HCT116 (cell line): ENCODE results near the gene DPH6. TPM values are rescaled to one million over a fixed set of nuclear protein-coding genes. Genes with fewer than 3 reads are reported as not detected.

Experiments used
- ATAC-seq: fragments of 200-7000 bp; cut with Tn5 transposase; 2 replicates; pipeline ENCODE4 v1.9.1; 2020; ENCODE audit warnings: mild to moderate bottlenecking, moderate library complexity
- BruUV-seq: library from RNA; stranded (reverse); fragments of 400-500 nt; replicated peaks from 2 replicates; lab custom pipeline; 2021; lab: Mats Ljungman, UMichigan
- CTCF ChIA-PET: fragments of 300-600 bp; sonication (Branson Sonifier 250); formaldehyde crosslinking; loops from one replicate; lab custom pipeline; 2021; ENCODE audit warnings: antibody characterized with exemption; lab: Charles Lee
- POLR2A ChIA-PET: fragments of 300-600, 350-600 bp; sonication (Branson Sonifier 250); formaldehyde crosslinking; loops from one replicate; lab custom pipeline; 2021; ENCODE audit warnings: antibody characterized with exemption; lab: Charles Lee
- RAD21 ChIA-PET, 2 experiments: fragments of 300-600 bp; sonication (Branson Sonifier 250); formaldehyde crosslinking; loops; one replicate each; lab custom pipeline; 2023; ENCODE audit warnings: low total read pairs in 2 of 2; ENCODE audit not compliant: uncharacterized antibody in 2 of 2, unreplicated experiment in 2 of 2, low non-redundant PET in 1 of 2; lab: Charles Lee
- DNase-seq: peaks from one replicate; pipeline ENCODE4 v3.0.0-alpha.2; 2010; ENCODE audit warnings: low read depth, low spot score
- H2AFZ ChIP-seq: fragments of 200-600 bp; shearing (Covaris generic), sonication (generic); 2 replicates; pipeline ENCODE4 v1.6.1; 2017; ENCODE audit warnings: low read depth, mixed run types, mixed read lengths, antibody characterized with exemption, low read length; ENCODE audit not compliant: poor library complexity, severe bottlenecking
- H3K27ac ChIP-seq: 2 replicates; pipeline ENCODE4 v1.5.1; 2012; ENCODE audit warnings: low read depth, low read length
- H3K27me3 ChIP-seq: fragments of 200-600 bp; sonication (generic); 2 replicates; pipeline ENCODE4 v1.6.1; 2016; ENCODE audit warnings: mixed run types, low read length, mixed read lengths; ENCODE audit not compliant: insufficient read depth
- H3K36me3 ChIP-seq, 2 experiments: fragments of 200-500 bp in 1 of 2; fragments of 200-600 bp in 1 of 2; sonication (Bioruptor generic) in 1 of 2; sonication (generic) in 1 of 2; 2 replicates each; pipeline versions ENCODE4 v1.5.1 to v1.6.1; 2014 to 2016; ENCODE audit warnings: low read length in 2 of 2, inconsistent platforms in 1 of 2, mixed read lengths in 1 of 2, mixed run types in 1 of 2; ENCODE audit not compliant: insufficient read depth in 2 of 2, control insufficient read depth in 1 of 2
- H3K4me1 ChIP-seq, 2 experiments: fragments of 200-600 bp in 1 of 2; sonication (generic) in 1 of 2; 2 replicates each; pipeline versions ENCODE4 v1.5.1 to v1.6.1; 2012 to 2017; ENCODE audit warnings: low read length in 2 of 2, inconsistent platforms in 1 of 2, mild to moderate bottlenecking in 1 of 2, mixed read lengths in 1 of 2, mixed run types in 1 of 2, moderate library complexity in 1 of 2; ENCODE audit not compliant: insufficient read depth in 2 of 2, control insufficient read depth in 1 of 2
- H3K4me2 ChIP-seq: fragments of 200-600 bp; sonication (generic); 2 replicates; pipeline ENCODE4 v1.6.1; 2017; ENCODE audit warnings: mixed run types, low read length, mixed read lengths
- H3K4me3 ChIP-seq, 2 experiments: fragments of 200-600 bp in 1 of 2; sonication (generic) in 1 of 2; replicated peaks in 1 of 2; 2 replicates each; pipeline ENCODE4 v1.5.1; 2011 to 2016; ENCODE audit warnings: low read length in 2 of 2, control low read depth in 1 of 2, low read depth in 1 of 2, mild to moderate bottlenecking in 1 of 2, mixed read lengths in 1 of 2, mixed run types in 1 of 2
- H3K79me2 ChIP-seq: fragments of 200-600 bp; sonication (generic); 2 replicates; pipeline ENCODE4 v1.6.1; 2017; ENCODE audit warnings: mild to moderate bottlenecking, mixed run types, low read length, moderate library complexity, mixed read lengths; ENCODE audit not compliant: insufficient read depth
- H3K9ac ChIP-seq: fragments of 200-600 bp; sonication (generic); 2 replicates; pipeline ENCODE4 v1.6.1; 2016; ENCODE audit warnings: low read length, mixed read lengths
- H3K9me2 ChIP-seq: fragments of 200-600 bp; sonication (generic), shearing (Covaris generic); 2 replicates; pipeline ENCODE4 v1.6.1; 2017; ENCODE audit warnings: mixed run types, mild to moderate bottlenecking, moderate library complexity; ENCODE audit not compliant: insufficient read depth
- H3K9me3 ChIP-seq, 2 experiments: fragments of 200-500 bp in 1 of 2; fragments of 200-600 bp in 1 of 2; sonication (Bioruptor generic) in 1 of 2; sonication (generic) in 1 of 2; 2 replicates each; pipeline ENCODE4 v1.6.1; 2014 to 2017; ENCODE audit warnings: low read length in 2 of 2, mixed read lengths in 2 of 2, inconsistent platforms in 1 of 2, low read depth in 1 of 2, mild to moderate bottlenecking in 1 of 2, mixed run types in 1 of 2, moderate library complexity in 1 of 2; ENCODE audit not compliant: control insufficient read depth in 1 of 2, insufficient read depth in 1 of 2
- H4K20me1 ChIP-seq: fragments of 200-600 bp; sonication (generic), shearing (Covaris generic); 2 replicates; pipeline ENCODE4 v1.6.1; 2017; ENCODE audit warnings: mixed run types, mild to moderate bottlenecking, moderate library complexity; ENCODE audit not compliant: insufficient read depth
- ATF3 ChIP-seq: IDR thresholded peaks from 2 replicates; pipeline ENCODE4 v1.6.1; 2012
- CBX3 ChIP-seq: IDR thresholded peaks from 2 replicates; pipeline ENCODE4 v1.6.1; 2012; ENCODE audit warnings: low read depth
- CEBPB ChIP-seq: IDR thresholded peaks from 2 replicates; pipeline ENCODE4 v1.6.1; 2012; ENCODE audit warnings: low read depth
- EGR1 ChIP-seq: IDR thresholded peaks from 2 replicates; pipeline ENCODE4 v1.6.1; 2012; ENCODE audit warnings: low read depth
- ELF1 ChIP-seq: IDR thresholded peaks from 2 replicates; pipeline ENCODE4 v1.6.1; 2012; ENCODE audit warnings: low read depth, borderline replicate concordance
- EZH2 ChIP-seq: fragments of 200-600 bp; sonication (generic); IDR thresholded peaks from 2 replicates; pipeline ENCODE4 v1.6.1; 2017; ENCODE audit warnings: antibody characterized with exemption, mixed run types
- EZH2phosphoT487 ChIP-seq: fragments of 200-600 bp; IDR thresholded peaks from 2 replicates; pipeline ENCODE4 v1.6.1; 2018; ENCODE audit warnings: antibody characterized with exemption, borderline replicate concordance
- FOSL1 ChIP-seq: IDR thresholded peaks from 2 replicates; pipeline ENCODE4 v1.6.1; 2012; ENCODE audit warnings: low read depth
- POLR2A ChIP-seq: IDR thresholded peaks from 2 replicates; pipeline ENCODE4 v1.7.0; 2011; ENCODE audit warnings: borderline replicate concordance; ENCODE audit not compliant: insufficient read depth, insufficient read length; ENCODE audit errors: extremely low read depth
- POLR2AphosphoS5 ChIP-seq: IDR thresholded peaks from 2 replicates; pipeline ENCODE4 v1.6.1; 2011; ENCODE audit warnings: mild to moderate bottlenecking, low read depth, low read length, moderate library complexity
- RAD21 ChIP-seq: IDR thresholded peaks from 2 replicates; pipeline ENCODE4 v1.6.1; 2012; ENCODE audit warnings: low read depth, mild to moderate bottlenecking
- REST ChIP-seq: IDR thresholded peaks from 2 replicates; pipeline ENCODE4 v1.6.1; 2012; ENCODE audit warnings: low read depth
- SIN3A ChIP-seq: IDR thresholded peaks from 2 replicates; pipeline ENCODE4 v1.6.1; 2012; ENCODE audit warnings: low read depth
- SP1 ChIP-seq: IDR thresholded peaks from 2 replicates; pipeline ENCODE4 v1.6.1; 2012; ENCODE audit warnings: low read depth
- SRF ChIP-seq: IDR thresholded peaks from 2 replicates; pipeline ENCODE4 v1.6.1; 2012; ENCODE audit warnings: low read depth
- TCF7L2 ChIP-seq: IDR thresholded peaks from 2 replicates; pipeline ENCODE4 v1.7.0; 2011; ENCODE audit warnings: borderline replicate concordance, inconsistent platforms; ENCODE audit not compliant: insufficient read depth, insufficient read length; ENCODE audit errors: extremely low read depth
- YY1 ChIP-seq: IDR thresholded peaks from 2 replicates; pipeline ENCODE4 v1.6.1; 2011; ENCODE audit warnings: low read length, low read depth, moderate library complexity, mild to moderate bottlenecking; ENCODE audit not compliant: insufficient replicate concordance; ENCODE audit errors: extremely low read depth
- ZNF274 ChIP-seq: fragments of 200-500 bp; sonication (Bioruptor generic); IDR thresholded peaks from 2 replicates; pipeline ENCODE4 v1.6.1; 2014; ENCODE audit warnings: mild to moderate bottlenecking, low read depth, low read length, inconsistent platforms
- intact Hi-C: fragments of 100-400 bp; cut with micrococcal nuclease; formaldehyde crosslinking; loops from 2 replicates; pipeline ENCODE4 v1.10.0; 2022
- total RNA-seq: library from RNA; stranded (reverse); gene quantifications from one replicate; pipeline ENCODE4 v1.2.1, GENCODE V29; 2021; ENCODE audit not compliant: unreplicated experiment

DPH6 gene
- total RNA-seq, 1 experiment from 2014 or later, result 18.2 TPM

- Histone ChIP-seq H3K4me2 (no peak overlapping the region), H3K4me1 (no peaks in the 10 kb centered on the region), H3K9me2 (no peaks in the 10 kb centered on the region), H3K27ac (no peak overlapping the region), H3K36me3 (0 out of 4 replicates have a peak, but pooled peaks cover 0 to 3% of the 10 kb centered on the region in 2 experiments), H3K4me3 (no peak overlapping the region), H2AFZ (no peak overlapping the region), H3K79me2 (no peaks in the 10 kb centered on the region), H3K9ac (no peak overlapping the region), H3K9me3 (no peaks in the 10 kb centered on the region), H3K27me3 (no peaks in the 10 kb centered on the region), H4K20me1 (no peaks in the 10 kb centered on the region)
- DNase-seq (no peak), ATAC-seq (no peak)
- no TSS peak for BruUV-seq
- POLR2A ChIA-PET, result interaction anchor here (0.7 to 1.3 kb wide), 2 partner anchors 16 to 1113 kb away, joined by 3 to 4 read pairs; no protein-coding TSS in a partner anchor
- CTCF ChIA-PET, result no interaction called here
- intact Hi-C loops, result no loop called here
- no peak for TF ChIP-seq EZH2phosphoT487
- no peak for TF ChIP-seq ZNF274
- no peak for TF ChIP-seq POLR2A
- no peak for TF ChIP-seq POLR2AphosphoS5
- TF ChIP-seq EZH2, result no peak
- TF ChIP-seq SIN3A, result no peak
- TF ChIP-seq YY1, result no peak
- no peak for TF ChIP-seq CEBPB
- no peak for TF ChIP-seq EGR1
- TF ChIP-seq TCF7L2, result no peak
- TF ChIP-seq SP1, result no peak
- no peak for TF ChIP-seq RAD21
- TF ChIP-seq REST, result no peak
- TF ChIP-seq FOSL1, result no peak
- no peak for TF ChIP-seq ATF3
- no peak for TF ChIP-seq CBX3
- TF ChIP-seq SRF, result no peak
- TF ChIP-seq ELF1, result no peak
- RAD21 ChIA-PET, result no interaction called here
These were observed 85.3 kb downstream of the DPH6 start for GRCh38 chr15:35460616-35461015.
